GM10266 (cell line): ENCODE results near the gene TMEM167A.

Experiments
- DNase-seq: peaks from one replicate; pipeline ENCODE4 v3.0.0; 2012; ENCODE audit errors: extremely low spot score
- TF ChIP-seq, protein P1 (sequence below): IDR thresholded peaks from 2 replicates; pipeline ENCODE4 v1.5.1; 2012; ENCODE audit warnings: mild to moderate bottlenecking, low read depth; ENCODE audit not compliant: control insufficient read depth, insufficient read depth; ENCODE audit errors: missing control alignments

Gene TMEM167A

DNA sequence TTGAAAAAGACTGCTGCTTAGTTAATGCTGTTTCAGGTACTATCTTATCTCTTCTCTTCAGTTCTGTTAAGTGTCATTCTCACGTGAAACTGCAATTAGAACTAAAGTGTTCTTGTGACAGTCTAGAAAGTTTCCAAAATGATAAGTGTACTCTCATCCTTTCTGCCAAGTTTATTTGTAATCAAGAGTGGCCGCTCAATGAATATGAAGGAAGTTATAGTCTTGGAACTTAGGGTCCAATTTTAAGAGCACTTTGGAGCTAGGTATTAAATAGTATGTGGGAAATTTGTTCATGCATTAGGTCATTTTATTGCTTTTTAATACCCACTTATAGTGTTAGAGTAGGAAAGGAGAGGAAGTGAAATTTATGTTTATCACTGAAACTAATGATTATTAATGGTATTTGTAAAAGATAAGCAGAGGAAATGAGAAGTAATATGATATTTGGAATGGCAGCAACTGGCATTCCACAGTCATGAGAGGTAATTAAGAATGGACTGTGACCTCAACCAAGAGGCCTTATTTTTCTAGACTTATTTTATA is 20.6 kb upstream of the TMEM167A start:
- no peak for DNase-seq
- TF ChIP-seq, protein P1, sequence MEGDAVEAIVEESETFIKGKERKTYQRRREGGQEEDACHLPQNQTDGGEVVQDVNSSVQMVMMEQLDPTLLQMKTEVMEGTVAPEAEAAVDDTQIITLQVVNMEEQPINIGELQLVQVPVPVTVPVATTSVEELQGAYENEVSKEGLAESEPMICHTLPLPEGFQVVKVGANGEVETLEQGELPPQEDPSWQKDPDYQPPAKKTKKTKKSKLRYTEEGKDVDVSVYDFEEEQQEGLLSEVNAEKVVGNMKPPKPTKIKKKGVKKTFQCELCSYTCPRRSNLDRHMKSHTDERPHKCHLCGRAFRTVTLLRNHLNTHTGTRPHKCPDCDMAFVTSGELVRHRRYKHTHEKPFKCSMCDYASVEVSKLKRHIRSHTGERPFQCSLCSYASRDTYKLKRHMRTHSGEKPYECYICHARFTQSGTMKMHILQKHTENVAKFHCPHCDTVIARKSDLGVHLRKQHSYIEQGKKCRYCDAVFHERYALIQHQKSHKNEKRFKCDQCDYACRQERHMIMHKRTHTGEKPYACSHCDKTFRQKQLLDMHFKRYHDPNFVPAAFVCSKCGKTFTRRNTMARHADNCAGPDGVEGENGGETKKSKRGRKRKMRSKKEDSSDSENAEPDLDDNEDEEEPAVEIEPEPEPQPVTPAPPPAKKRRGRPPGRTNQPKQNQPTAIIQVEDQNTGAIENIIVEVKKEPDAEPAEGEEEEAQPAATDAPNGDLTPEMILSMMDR: no peak

DNA sequence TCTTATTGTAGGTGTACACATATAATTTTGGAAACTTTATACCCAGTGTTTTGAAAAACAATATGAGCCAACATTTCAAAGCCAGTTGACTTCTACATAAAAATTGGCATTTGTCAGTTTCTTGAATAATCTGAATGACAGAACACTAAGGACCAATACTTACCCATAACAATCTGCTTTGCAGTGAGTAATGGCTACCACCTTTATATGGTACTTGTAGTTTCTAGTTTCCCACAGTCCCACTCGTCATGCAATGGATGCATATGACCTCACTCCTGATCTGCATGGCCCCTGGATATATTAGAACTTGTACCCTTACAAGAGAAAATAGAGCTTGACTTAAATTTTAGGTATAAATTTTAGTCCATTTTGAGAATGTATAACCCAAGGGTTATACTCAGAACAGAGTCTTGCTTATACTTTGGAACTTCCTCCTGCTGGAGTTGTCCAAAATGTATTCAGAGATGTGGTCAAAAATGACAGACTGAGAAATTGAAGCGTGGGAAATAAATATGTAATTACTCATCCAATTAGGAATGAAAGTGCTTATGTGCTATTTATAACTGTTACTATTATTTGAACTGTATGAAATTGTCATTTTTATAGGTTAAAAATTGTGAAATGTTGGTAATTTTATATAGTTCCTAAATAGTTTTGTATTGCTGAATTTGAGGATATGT is 19.6 kb upstream of the TMEM167A start:
- TF ChIP-seq, protein P1: no peak
- DNase-seq: no peak

DNA sequence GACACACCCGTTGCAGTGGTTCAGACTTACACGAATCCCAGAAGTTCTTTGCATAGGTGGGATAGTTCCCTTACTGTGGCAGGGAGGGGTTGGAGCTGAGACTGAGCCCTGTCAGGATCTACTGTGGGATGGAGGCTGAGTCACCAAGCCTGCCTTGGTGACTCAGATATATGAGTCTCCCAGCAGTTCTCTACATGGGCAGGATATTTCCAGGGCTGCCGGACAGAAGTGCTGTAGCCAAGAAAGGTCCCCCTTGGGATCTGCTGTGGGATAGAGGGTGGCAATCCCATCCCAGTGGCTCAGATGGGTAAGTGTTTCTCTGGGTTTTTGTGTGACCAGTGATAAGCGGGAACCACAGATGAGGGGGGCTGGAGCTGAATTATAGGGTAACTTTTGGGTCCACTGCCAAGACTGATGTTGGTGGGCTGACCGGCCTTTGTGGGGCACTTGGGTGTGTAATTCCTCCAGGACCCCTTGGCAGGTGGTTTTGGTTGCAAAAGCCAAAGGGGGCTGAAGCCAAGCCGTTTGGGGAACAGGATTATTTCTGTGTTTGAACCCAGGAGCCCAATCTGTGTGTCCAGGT is 18.9 kb upstream of the TMEM167A start:
- TF ChIP-seq, protein P1: no peak
- DNase-seq: no peak

DNA sequence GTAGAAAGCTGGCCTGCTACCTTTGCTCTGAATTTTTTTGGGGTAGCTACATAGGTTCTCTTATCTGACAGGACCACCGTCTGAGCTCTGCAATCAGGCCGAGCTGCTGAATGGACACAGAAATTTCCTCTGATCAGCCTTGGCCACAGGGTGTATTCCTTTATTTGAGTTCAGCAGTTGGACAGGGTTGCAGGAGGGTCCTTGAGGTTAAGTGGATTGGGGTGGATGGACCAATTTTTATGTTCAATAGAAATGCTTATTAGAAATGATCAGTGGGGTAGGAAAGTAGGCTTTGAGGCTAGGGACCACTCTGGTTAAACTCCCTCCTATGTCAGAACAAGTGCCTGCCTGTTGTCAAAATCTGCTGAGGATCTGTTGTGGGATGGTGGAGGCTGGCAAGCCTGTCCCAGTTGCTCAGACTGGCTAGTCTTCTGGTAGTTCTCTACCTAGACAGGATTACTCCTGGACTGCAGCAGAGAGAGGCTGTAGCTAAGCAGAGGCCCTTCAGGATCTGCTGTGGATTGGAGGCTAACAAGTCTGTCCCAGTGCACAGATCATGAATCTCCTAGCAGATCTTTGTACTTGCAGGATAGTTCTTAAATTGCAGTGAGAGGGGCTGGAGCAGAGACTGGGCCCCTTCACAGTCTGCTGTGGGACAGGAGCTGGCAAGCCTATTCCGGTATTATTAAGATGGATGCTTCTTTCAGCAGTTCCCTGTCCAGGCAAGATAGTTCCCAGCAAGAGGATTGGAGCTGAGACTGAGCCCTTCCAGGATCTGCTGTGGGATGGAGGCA is 18.2 kb upstream of the TMEM167A start:
- TF ChIP-seq, protein P1: no peak
- DNase-seq: no peak

DNA sequence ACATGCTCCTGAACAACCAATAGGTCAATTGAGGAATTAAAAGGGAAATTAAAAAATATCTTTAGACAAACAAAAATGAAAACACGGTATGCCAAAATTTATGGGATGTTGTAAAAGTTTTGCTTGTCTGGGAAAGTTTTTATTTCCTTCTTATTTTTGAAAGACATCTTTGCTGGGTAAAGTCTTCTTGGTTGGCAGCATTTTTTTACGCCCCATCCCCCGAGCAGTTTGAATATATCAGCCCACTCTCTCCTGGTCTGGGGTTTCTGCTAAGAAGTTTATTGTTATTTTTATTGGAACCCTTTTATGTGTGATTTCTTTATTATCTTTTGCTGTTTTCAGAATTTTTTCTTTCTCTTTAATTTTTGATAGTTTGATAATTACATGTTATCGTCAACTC is 16.5 kb upstream of the TMEM167A start:
- TF ChIP-seq, protein P1: no peak
- no peak for DNase-seq

DNA sequence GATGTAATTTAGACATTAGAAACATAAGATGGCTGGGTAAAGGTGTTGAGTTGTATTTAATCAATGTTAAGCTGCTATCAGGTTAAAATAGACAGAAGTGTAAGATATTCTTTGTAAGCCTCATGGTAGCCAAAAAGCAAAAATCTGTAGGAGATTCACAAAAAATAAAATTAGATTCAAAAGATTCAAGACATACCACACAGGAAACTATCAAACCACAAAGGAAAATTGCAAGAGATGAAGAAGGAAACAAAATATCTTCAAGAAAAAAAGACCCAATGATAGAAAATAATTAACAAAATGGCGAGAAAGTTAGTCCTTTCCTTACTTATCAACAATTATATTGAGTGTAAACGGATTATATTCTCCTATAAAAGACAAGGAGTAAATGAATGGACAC is 15.4 kb upstream of the TMEM167A start:
- no peak for DNase-seq
- TF ChIP-seq, protein P1: no peak
